NT2/D1 (cell line): ENCODE measurements around the gene NRG2.

Experiments used
- DNase-seq: peaks from one replicate; pipeline ENCODE4 v3.0.0-alpha.2; 2011; ENCODE audit warnings: low read depth, low spot score
- H3K27me3 ChIP-seq: 2 replicates; pipeline ENCODE4 v1.6.0; 2011; ENCODE audit warnings: mild to moderate bottlenecking; ENCODE audit not compliant: insufficient read length, insufficient read depth
- H3K36me3 ChIP-seq: 2 replicates; pipeline ENCODE4 v1.6.1; 2011; ENCODE audit warnings: mild to moderate bottlenecking, low read length, mixed read lengths; ENCODE audit not compliant: insufficient read depth, insufficient read length
- H3K4me1 ChIP-seq: 2 replicates; pipeline ENCODE4 v1.5.1; 2011; ENCODE audit not compliant: insufficient read depth, insufficient read length
- H3K4me3 ChIP-seq: 2 replicates; pipeline ENCODE4 v1.5.1; 2011; ENCODE audit warnings: low read depth; ENCODE audit not compliant: insufficient read length
- H3K9ac ChIP-seq: 2 replicates; pipeline ENCODE4 v1.6.0; 2011; ENCODE audit warnings: low read depth; ENCODE audit not compliant: insufficient read length
- H3K9me3 ChIP-seq: 2 replicates; pipeline ENCODE4 v1.5.1; 2011; ENCODE audit warnings: mild to moderate bottlenecking, low read length; ENCODE audit not compliant: insufficient read depth
- SUZ12 ChIP-seq: IDR thresholded peaks from 2 replicates; pipeline ENCODE4 v1.6.1; 2011; ENCODE audit not compliant: insufficient read length, insufficient read depth; ENCODE audit errors: extremely low read depth
- YY1 ChIP-seq: IDR thresholded peaks from 2 replicates; pipeline ENCODE4 v1.6.1; 2011; ENCODE audit not compliant: insufficient read length, insufficient read depth
- ZNF274 ChIP-seq: IDR thresholded peaks from 2 replicates; pipeline ENCODE4 v1.6.1; 2011; ENCODE audit warnings: mild to moderate bottlenecking, low read depth, low read length

NRG2 gene

GRCh38 chr5:140018920-140019644 lies 24.0 kb downstream of the NRG2 start:
- Histone ChIP-seq H3K9ac (no peak overlapping the region), H3K36me3 (no peaks in the 10 kb centered on the region), H3K4me3 (no peak overlapping the region), H3K9me3 (no peaks in the 10 kb centered on the region), H3K27me3 (peaks cover 4% of the 10 kb centered on the region), H3K4me1 (no peaks in the 10 kb centered on the region)
- DNase-seq = no peak
- TF ChIP-seq SUZ12 = no peak
- TF ChIP-seq ZNF274 = no peak
- TF ChIP-seq YY1 = no peak

GRCh38 chr5:140018517-140018916 lies 24.6 kb downstream of the NRG2 start:
- H3K4me1 ChIP-seq = no peaks in the 10 kb centered on the region
- H3K4me3 ChIP-seq = no peak overlapping the region
- no peak for DNase-seq
- no peaks in the 10 kb centered on the region for H3K36me3 ChIP-seq
- no peak for TF ChIP-seq ZNF274
- no peak for TF ChIP-seq SUZ12
- no peak for TF ChIP-seq YY1
- peaks cover 4% of the 10 kb centered on the region for H3K27me3 ChIP-seq
- H3K9me3 ChIP-seq = no peaks in the 10 kb centered on the region
- no peak overlapping the region for H3K9ac ChIP-seq

GRCh38 chr5:140018096-140018481 lies 25.0 kb downstream of the NRG2 start:
- Histone ChIP-seq H3K4me3 (no peak overlapping the region), H3K36me3 (no peaks in the 10 kb centered on the region), H3K27me3 (peaks cover 4% of the 10 kb centered on the region), H3K9ac (no peak overlapping the region), H3K9me3 (no peaks in the 10 kb centered on the region), H3K4me1 (no peaks in the 10 kb centered on the region)
- DNase-seq = no peak
- TF ChIP-seq ZNF274 (no peak), SUZ12 (no peak), YY1 (no peak)

GRCh38 chr5:140017397-140018095 lies 25.6 kb downstream of the NRG2 start:
- no peaks in the 10 kb centered on the region for H3K4me1 ChIP-seq
- no peak overlapping the region for H3K9ac ChIP-seq
- H3K4me3 ChIP-seq = no peak overlapping the region
- peaks cover 4% of the 10 kb centered on the region for H3K27me3 ChIP-seq
- TF ChIP-seq ZNF274 = no peak
- TF ChIP-seq YY1 = no peak
- no peak for TF ChIP-seq SUZ12
- H3K9me3 ChIP-seq = no peaks in the 10 kb centered on the region
- DNase-seq = no peak
- no peaks in the 10 kb centered on the region for H3K36me3 ChIP-seq

- peaks cover 4% of the 10 kb centered on the region for H3K27me3 ChIP-seq
Observed at GRCh38 chr5:140015706-140016105, 27.4 kb downstream of the NRG2 start.

GRCh38 chr5:140014751-140015150 lies 28.3 kb downstream of the NRG2 start:
- H3K27me3 ChIP-seq = peaks cover 4% of the 10 kb centered on the region
- H3K4me3 ChIP-seq = no peak overlapping the region
- H3K4me1 ChIP-seq = no peaks in the 10 kb centered on the region
- TF ChIP-seq SUZ12 (no peak), ZNF274 (no peak), YY1 (no peak)
- no peak for DNase-seq
- H3K9me3 ChIP-seq = no peaks in the 10 kb centered on the region
- no peaks in the 10 kb centered on the region for H3K36me3 ChIP-seq
- no peak overlapping the region for H3K9ac ChIP-seq

More at GRCh38 chr5:140015706-140016105, 27.4 kb downstream of the NRG2 start:
- Histone ChIP-seq H3K4me3 (no peak overlapping the region), H3K36me3 (no peaks in the 10 kb centered on the region), H3K4me1 (no peaks in the 10 kb centered on the region), H3K9me3 (no peaks in the 10 kb centered on the region), H3K9ac (no peak overlapping the region)
- no peak for DNase-seq
- TF ChIP-seq ZNF274 = no peak
- TF ChIP-seq SUZ12 = no peak
- no peak for TF ChIP-seq YY1

GRCh38 chr5:140013536-140013935 lies 29.6 kb downstream of the NRG2 start:
- Histone ChIP-seq H3K4me1 (no peaks in the 10 kb centered on the region), H3K27me3 (peaks cover 4% of the 10 kb centered on the region), H3K9me3 (no peaks in the 10 kb centered on the region), H3K4me3 (no peak overlapping the region), H3K9ac (no peak overlapping the region), H3K36me3 (no peaks in the 10 kb centered on the region)
- TF ChIP-seq SUZ12 (no peak), YY1 (no peak), ZNF274 (no peak)
- DNase-seq = no peak
